Duodenal mucosa (tissue), 2 donors: ENCODE measurements around the gene PPP1R3G.

ENCODE experiments used
- H3K27ac ChIP-seq: one replicate; pipeline ENCODE4 v1.7.0; 2013; ENCODE audit warnings: low read depth, low read length
- H3K27me3 ChIP-seq, 2 donors: one replicate each; pipeline ENCODE4 v1.7.0; 2013; ENCODE audit warnings: low read length in 2 of 2, control low read depth in 1 of 2; ENCODE audit not compliant: insufficient read depth in 2 of 2, control insufficient read depth in 1 of 2
- H3K36me3 ChIP-seq, 2 donors: one replicate each; pipeline ENCODE4 v1.7.0; 2013; ENCODE audit warnings: low read length in 2 of 2, control low read depth in 1 of 2; ENCODE audit not compliant: insufficient read depth in 2 of 2, control insufficient read depth in 1 of 2
- H3K4me1 ChIP-seq, 2 donors: one replicate each; pipeline ENCODE4 v1.7.0; 2013; ENCODE audit warnings: low read length in 2 of 2, control low read depth in 1 of 2; ENCODE audit not compliant: insufficient read depth in 2 of 2, control insufficient read depth in 1 of 2
- H3K4me3 ChIP-seq, 2 donors: one replicate each; pipeline ENCODE4 v1.7.0; 2013; ENCODE audit warnings: low read length in 2 of 2, low read depth in 1 of 2
- H3K9ac ChIP-seq, 2 donors: one replicate each; pipeline ENCODE4 v1.7.0; 2013; ENCODE audit warnings: low read length in 2 of 2, low read depth in 1 of 2
- H3K9me3 ChIP-seq, 2 donors: one replicate each; pipeline ENCODE4 v1.7.0; 2013; ENCODE audit warnings: low read length in 2 of 2, control low read depth in 1 of 2; ENCODE audit not compliant: control insufficient read depth in 1 of 2

PPP1R3G gene

DNA sequence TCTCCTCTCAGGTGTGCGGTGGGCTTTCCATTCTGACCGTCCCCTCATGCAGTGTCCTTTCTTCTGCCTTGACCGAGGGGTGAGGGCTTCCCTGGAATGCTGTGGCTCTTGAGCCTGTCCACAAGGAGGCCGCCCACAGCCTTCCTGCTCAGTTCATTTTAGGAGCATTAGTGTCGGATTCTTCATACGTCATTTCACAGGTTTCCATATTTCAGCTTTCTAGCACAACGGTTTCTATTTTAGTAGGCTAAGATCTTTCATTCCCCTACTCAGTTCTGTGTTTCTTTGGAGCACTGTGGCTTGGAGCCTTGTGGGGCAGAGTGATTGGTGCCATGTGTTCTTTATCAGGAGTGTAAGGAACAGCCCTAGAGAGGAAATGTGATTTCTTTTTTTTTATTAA, 5.5 kb downstream of the PPP1R3G start:
- Histone ChIP-seq H3K4me3 (no peak overlapping the region), H3K4me1 (peaks cover 0 to 13% of the 10 kb centered on the region in 2 donors), H3K27me3 (peaks cover 8 to 17% of the 10 kb centered on the region in 2 donors), H3K27ac (no peak overlapping the region), H3K9ac (no peak overlapping the region), H3K36me3 (no peaks in the 10 kb centered on the region), H3K9me3 (no peaks in the 10 kb centered on the region)

DNA sequence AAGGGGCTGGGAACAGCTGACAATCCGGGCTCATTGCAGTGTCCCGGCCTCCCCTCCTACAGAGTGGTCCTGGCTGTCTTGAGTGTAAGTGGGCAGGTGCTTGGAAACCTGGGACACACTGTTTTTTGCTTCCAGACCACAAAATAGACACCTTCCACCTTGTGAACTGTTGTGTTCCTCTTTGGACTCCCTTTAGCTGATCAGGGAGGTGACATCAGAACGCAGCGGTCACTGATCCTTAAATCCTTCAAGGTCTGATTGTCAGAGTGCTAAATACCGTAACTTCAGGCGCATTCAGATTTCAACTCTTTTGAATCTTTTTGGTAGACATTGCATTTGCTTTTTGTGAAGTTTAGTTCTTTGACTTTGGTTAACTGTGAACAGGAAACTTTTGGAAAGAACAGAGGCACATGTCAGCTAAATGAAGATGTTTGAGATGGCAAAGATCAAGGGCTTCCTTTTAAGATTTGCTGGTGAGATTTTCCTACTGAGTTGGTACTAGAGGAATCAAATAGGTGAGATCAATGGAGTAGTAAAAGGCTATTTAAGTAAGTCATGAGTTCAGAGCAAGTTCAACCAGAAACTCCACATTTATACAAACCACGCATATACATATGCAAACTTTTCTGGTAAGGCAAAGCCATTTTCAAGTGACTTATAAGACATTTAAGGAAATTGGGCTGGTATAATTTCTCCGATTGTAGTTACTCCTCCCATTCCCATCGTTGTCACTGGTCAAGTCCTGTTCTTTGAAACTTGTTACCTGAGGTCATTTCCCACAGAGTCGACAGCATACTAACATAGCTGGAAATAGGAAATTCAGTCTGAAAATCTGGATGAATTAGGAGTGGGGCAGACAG, 6.3 kb downstream of the PPP1R3G start:
- no peak overlapping the region for H3K9ac ChIP-seq
- H3K27ac ChIP-seq = no peak overlapping the region
- peaks cover 0 to 5% of the 10 kb centered on the region in 2 donors for H3K4me1 ChIP-seq
- H3K36me3 ChIP-seq = no peaks in the 10 kb centered on the region
- peaks cover 8 to 11% of the 10 kb centered on the region in 2 donors for H3K27me3 ChIP-seq
- no peak overlapping the region for H3K4me3 ChIP-seq
- no peaks in the 10 kb centered on the region for H3K9me3 ChIP-seq

DNA sequence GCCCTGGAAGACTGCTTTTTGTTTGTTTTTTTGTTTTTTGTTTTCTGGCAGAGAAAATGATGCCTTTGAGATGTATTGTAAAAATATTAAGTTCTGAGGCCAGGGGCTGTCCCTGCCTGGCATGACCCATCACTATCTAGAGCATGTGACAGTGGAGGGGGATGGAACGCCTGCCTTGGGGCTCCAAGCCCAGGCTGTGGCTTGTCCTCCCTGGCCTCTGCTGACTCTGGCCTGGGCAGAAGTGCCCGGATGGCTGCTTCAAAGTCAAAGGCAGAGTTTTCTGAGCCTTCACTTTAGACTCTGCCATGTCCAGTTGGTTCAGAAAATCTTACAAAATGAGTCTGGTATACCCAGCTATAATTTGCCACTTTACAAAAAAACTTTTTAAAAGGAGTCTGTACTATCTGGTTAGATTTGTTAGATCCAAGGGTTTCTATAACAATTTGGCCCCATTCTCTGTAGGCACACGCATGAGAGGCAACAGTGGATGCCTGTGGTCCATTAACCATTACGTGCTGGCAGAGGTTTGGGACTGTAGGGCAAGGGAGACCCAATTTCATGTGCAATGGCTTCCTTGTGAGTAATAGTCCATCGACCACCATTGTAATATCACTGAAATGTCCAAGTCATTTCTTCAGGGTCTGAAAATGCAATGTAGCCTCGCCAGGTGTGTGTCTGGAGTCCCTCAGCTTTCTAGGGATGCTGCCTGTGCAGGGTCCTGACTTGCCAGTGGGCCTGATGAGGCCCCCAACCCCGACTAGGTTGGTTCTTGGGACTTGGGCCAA, 8.3 kb downstream of the PPP1R3G start:
- H3K36me3 ChIP-seq = no peaks in the 10 kb centered on the region
- H3K27ac ChIP-seq = no peak overlapping the region
- no peak overlapping the region for H3K4me3 ChIP-seq
- H3K9me3 ChIP-seq = no peaks in the 10 kb centered on the region
- no peak overlapping the region for H3K9ac ChIP-seq
- H3K4me1 ChIP-seq = no peaks in the 10 kb centered on the region
- H3K27me3 ChIP-seq = no peaks in the 10 kb centered on the region

GRCh38 chr6:5094327-5094726, 9.2 kb downstream of the PPP1R3G start:
- Histone ChIP-seq H3K27me3 (no peaks in the 10 kb centered on the region), H3K9ac (no peak overlapping the region), H3K4me1 (no peaks in the 10 kb centered on the region), H3K27ac (no peak overlapping the region), H3K9me3 (no peaks in the 10 kb centered on the region), H3K36me3 (no peaks in the 10 kb centered on the region), H3K4me3 (no peak overlapping the region)

DNA sequence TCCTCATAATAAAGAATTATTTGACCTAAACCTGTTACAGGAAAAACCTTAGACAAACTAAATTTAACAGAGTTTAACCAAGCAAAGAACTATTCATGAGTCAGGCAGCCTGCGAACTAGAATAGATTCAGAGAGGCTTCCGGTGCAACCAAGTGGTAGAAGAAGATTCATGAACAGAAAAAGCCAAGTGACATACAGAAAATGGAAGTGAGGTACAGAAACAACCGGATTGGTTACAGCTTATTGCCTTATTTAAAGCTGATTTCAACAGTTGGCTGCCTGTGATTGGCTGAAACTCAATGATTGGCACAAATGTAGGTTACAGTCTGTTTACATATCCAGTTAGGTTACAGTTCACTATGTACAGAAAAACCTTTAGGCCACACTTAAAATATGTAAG, 10.1 kb downstream of the PPP1R3G start:
- Histone ChIP-seq H3K27me3 (no peaks in the 10 kb centered on the region), H3K27ac (no peak overlapping the region), H3K4me1 (no peaks in the 10 kb centered on the region), H3K9ac (no peak overlapping the region), H3K9me3 (no peaks in the 10 kb centered on the region), H3K36me3 (no peaks in the 10 kb centered on the region), H3K4me3 (no peak overlapping the region)

DNA sequence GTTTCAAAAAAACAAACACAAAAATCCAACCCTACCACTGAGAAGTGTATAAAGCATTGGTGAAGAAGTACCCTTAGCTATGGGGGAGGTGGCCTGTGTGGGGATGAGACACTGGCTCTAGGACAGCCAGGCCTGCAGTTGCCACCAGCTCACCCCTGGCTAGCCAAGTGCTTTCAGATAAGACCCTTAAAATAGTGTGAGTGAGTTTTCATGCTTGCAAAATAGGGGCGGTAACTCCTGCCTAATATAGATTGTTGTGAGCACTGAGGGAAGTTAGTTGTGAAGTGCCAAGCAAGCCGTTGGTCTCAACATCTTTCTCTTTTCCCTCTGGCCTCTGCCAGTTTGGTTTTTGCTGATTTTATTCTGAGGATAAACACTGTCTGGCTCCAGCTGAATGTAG, 11.3 kb downstream of the PPP1R3G start:
- Histone ChIP-seq H3K27me3 (no peaks in the 10 kb centered on the region), H3K4me1 (no peaks in the 10 kb centered on the region), H3K36me3 (no peaks in the 10 kb centered on the region), H3K9me3 (no peaks in the 10 kb centered on the region), H3K9ac (no peak overlapping the region), H3K4me3 (no peak overlapping the region), H3K27ac (no peak overlapping the region)

DNA sequence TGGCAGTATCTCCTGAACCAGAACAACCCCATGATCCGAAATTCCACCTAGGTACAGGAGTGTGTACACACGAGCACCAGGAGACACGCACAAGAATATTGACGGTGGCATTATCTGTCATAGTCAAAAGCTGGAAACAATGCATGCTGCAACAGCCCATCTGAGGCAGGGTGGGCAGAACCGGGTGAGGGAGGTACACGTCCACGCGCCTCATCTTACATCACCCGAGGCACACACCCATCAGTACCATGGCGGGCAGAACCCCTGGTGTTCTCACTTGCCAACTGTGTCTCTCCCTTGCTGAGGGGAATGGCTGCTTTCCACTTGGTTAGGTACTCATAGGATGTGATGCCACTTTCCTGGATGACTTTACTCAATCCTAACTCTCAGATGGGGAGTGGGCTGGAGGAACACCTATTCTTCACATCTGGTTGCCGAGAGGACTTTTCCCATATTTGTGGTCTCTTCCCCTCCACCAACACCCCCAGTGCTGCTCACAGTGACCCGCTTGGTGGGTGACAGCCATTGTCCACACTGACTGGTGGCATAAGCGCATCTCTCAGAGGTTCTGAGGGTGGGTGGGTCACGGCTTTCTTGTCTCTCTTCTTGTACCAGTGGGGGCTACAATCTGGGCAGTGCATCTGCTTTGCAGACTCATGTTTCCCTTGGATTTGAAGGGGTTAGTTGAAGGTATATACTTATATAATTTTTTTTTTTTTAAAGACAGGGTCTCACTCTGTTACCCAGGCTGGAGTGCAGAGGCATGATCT, 13.5 kb downstream of the PPP1R3G start:
- no peaks in the 10 kb centered on the region for H3K9me3 ChIP-seq
- H3K36me3 ChIP-seq = no peaks in the 10 kb centered on the region
- H3K27ac ChIP-seq = no peak overlapping the region
- no peak overlapping the region for H3K4me3 ChIP-seq
- no peak overlapping the region for H3K9ac ChIP-seq
- H3K4me1 ChIP-seq = no peaks in the 10 kb centered on the region
- no peaks in the 10 kb centered on the region for H3K27me3 ChIP-seq

GRCh38 chr6:5099537-5099936, 14.4 kb downstream of the PPP1R3G start:
- Histone ChIP-seq H3K4me1 (no peaks in the 10 kb centered on the region), H3K9me3 (no peaks in the 10 kb centered on the region), H3K36me3 (no peaks in the 10 kb centered on the region), H3K27me3 (no peaks in the 10 kb centered on the region), H3K9ac (no peak overlapping the region), H3K4me3 (no peak overlapping the region), H3K27ac (no peak overlapping the region)

- H3K27me3 ChIP-seq = no peaks in the 10 kb centered on the region
These were observed 15.7 kb downstream of the PPP1R3G start for GRCh38 chr6:5100806-5101205.

More at GRCh38 chr6:5100806-5101205, 15.7 kb downstream of the PPP1R3G start:
- Histone ChIP-seq H3K9ac (no peak overlapping the region), H3K27ac (no peak overlapping the region), H3K4me1 (no peaks in the 10 kb centered on the region), H3K36me3 (no peaks in the 10 kb centered on the region), H3K9me3 (no peaks in the 10 kb centered on the region), H3K4me3 (no peak overlapping the region)
